Heart right ventricle (tissue), 16 donors: ENCODE data around the gene GMCL1. TPM values are rescaled to one million over a fixed set of nuclear protein-coding genes. Genes with fewer than 3 reads are reported as not detected.

ENCODE experiments used
- ATAC-seq, 8 donors: fragments of 200-7000 bp; cut with Tn5 transposase; one replicate each; pipeline ENCODE4 v1.9.1; 2020; ENCODE audit warnings: mild to moderate bottlenecking in 8 of 8, moderate library complexity in 8 of 8, moderate number of reproducible peaks in 1 of 8
- DNase-seq, 2 donors: peaks; one replicate each; pipeline ENCODE4 v3.0.0-alpha.2; 2020
- H3K27ac ChIP-seq, 10 donors: fragments of 200-600 bp; sonication (generic) in 2 of 10; one replicate each; pipeline versions ENCODE4 v1.5.0 to v1.8.0; 2020 to 2022; ENCODE audit warnings: mild to moderate bottlenecking in 3 of 10
- H3K27me3 ChIP-seq, 7 donors: fragments of 200-600 bp; one replicate each; pipeline ENCODE4 v1.8.0; 2021 to 2022; ENCODE audit warnings: mild to moderate bottlenecking in 2 of 7
- H3K36me3 ChIP-seq, 9 donors: fragments of 200-600 bp; sonication (generic) in 1 of 9; one replicate each; pipeline versions ENCODE4 v1.5.0 to v1.8.0; 2020 to 2022; ENCODE audit warnings: mild to moderate bottlenecking in 2 of 9
- H3K4me1 ChIP-seq, 9 donors: fragments of 200-600 bp; sonication (generic) in 1 of 9; one replicate each; pipeline versions ENCODE4 v1.5.0 to v1.8.0; 2020 to 2022; ENCODE audit warnings: mild to moderate bottlenecking in 4 of 9
- H3K4me3 ChIP-seq, 10 donors: fragments of 200-600 bp; sonication (generic) in 2 of 10; one replicate each; pipeline versions ENCODE4 v1.5.0 to v1.8.0; 2020 to 2022; ENCODE audit warnings: mild to moderate bottlenecking in 7 of 10, moderate library complexity in 2 of 10
- H3K9me3 ChIP-seq, 11 donors: fragments of 200-600 bp in 10 of 11; sonication (generic) in 2 of 11; one replicate each; pipeline versions ENCODE4 v1.5.0 to v1.8.0; 2013 to 2022; ENCODE audit warnings: mild to moderate bottlenecking in 2 of 11, control low read depth in 1 of 11, moderate library complexity in 1 of 11
- CTCF ChIP-seq, 9 donors: fragments of 200-600 bp; sonication (generic) in 2 of 9; IDR thresholded peaks; one replicate each; pipeline versions ENCODE4 v1.5.0 to v1.8.0; 2021 to 2022; ENCODE audit warnings: antibody characterized with exemption in 9 of 9, mild to moderate bottlenecking in 5 of 9, moderate library complexity in 1 of 9
- WGBS, 2 donors: extraction: QIAGEN DNeasy Blood & Tissue Kit; methylation state at CpG; one replicate each; pipeline ENCODE4 v1.1.7; 2013; ENCODE audit warnings: inconsistent platforms in 1 of 2; 5-methylcytosine and 5-hydroxymethylcytosine counted together
- intact Hi-C, 10 donors: fragments of 100-400 bp; cut with DNase I; formaldehyde crosslinking; loops; one replicate each; pipeline versions ENCODE4 v1.11.1 to v1.14.2; 2022
- polyA plus RNA-seq, 2 donors: library from polyadenylated mRNA; stranded (reverse); fragments of 200-250 nt; gene quantifications; one replicate each; pipeline ENCODE4 v1.2.3, GENCODE V29; 2013
- total RNA-seq, 10 donors: library from RNA; stranded (reverse); fragmentation: NEBNext Ultra II Directional in 3 of 10; extraction: Animal tissue kit (Norgen Biotek cat#: 25700) in 3 of 10; gene quantifications; one replicate each; pipeline versions ENCODE4 v1.2.1 to v1.2.4, GENCODE V29; 2021 to 2023
- donor health status: Arrhythmogenic right ventricular cardiomyopathy.
- donor health status: ischemic (EF 13 %, LVEDD 7.1; RV severe dilation, severe dysfunction).
- donor health status: healthy with polysubstance abuse.
- donor health status: DM: no; HTN: yes; CAD: no.
- donor health status: DM: no; HTN: no; CAD: no.
- donor health status: ischemic (EF 25% LVEDD 6.9; RV normal size, moderate dysfunction).
- donor health status: ischemic (EF 25% LVEDD 5.7; RV mildly dilated, moderate dysfunction).
- donor health status: healthy.
- donor health status: DM: yes; HTN: yes; CAD: no.
- donor health status: Ischemic cardiomyopathy.
- donor health status: ischemic (EF 35%, LVEDD 5.7; RV mildly dilated, moderate dysfunction).
- donor health status: nonischemic (EF 11% LVEDD 7.7; RV severe dilation, severe dysfunction).
- donor health status: DM: yes; HTN: yes; CAD: no.
- donor health status: PGD.
- donor health status: ischemic (EF 29% LVEDD 5.4; RV normal size, mild dysfunction).
- donor health status: nonischemic (EF 23%, LVEDD 6.1; RV moderate dilation, normal function).

GMCL1 gene
- total and polyA plus RNA-seq, 12 donors: 2.9 to 8.0 (median 4.8) TPM

- Histone ChIP-seq H3K4me3 (no peak overlapping the region), H3K27me3 (no peaks in the 10 kb centered on the region), H3K4me1 (peaks cover 0 to 26% (median 0%) of the 10 kb centered on the region in 9 donors), H3K9me3 (no peaks in the 10 kb centered on the region), H3K36me3 (peaks cover 0 to 65% (median 13%) of the 10 kb centered on the region in 9 donors), H3K27ac (no peak overlapping the region)
- intact Hi-C loops: loop anchor here in 7 of 10 donors (1.0 to 10.0 kb wide), 8 partner anchors 51 to 261 kb away; partner anchors contain the start of gene ANXA4 (in 3 of the 7)
- DNase-seq (no peak), ATAC-seq (no peak)
- WGBS, 2 donors: 73 to 82% methylated on average over 1 of the region's 1 CpG
- no peak for TF ChIP-seq CTCF (IDR thresholded peaks at IDR 0.05)
Observed at GRCh38 chr2:69815717-69816116, 13.7 kb upstream of the GMCL1 start.

GRCh38 chr2:69816923-69817542, 12.4 kb upstream of the GMCL1 start:
- Histone ChIP-seq H3K27ac (peak overlapping the region in 1 of 10 donors; percentile 11), H3K27me3 (no peaks in the 10 kb centered on the region), H3K9me3 (no peaks in the 10 kb centered on the region), H3K4me1 (peaks cover 0 to 26% (median 0%) of the 10 kb centered on the region in 9 donors), H3K36me3 (peaks cover 0 to 65% (median 9%) of the 10 kb centered on the region in 9 donors), H3K4me3 (no peak overlapping the region)
- ATAC-seq (peak in 7 of 8 donors; percentile 47 to 83 (median 65)), DNase-seq (peak in 1 of 2 donors; percentile 82)
- 23% methylated on average over 3 of the region's 3 CpGs for WGBS, 2 donors
- intact Hi-C loops: loop anchor here (1.0 to 10.0 kb wide), 8 partner anchors 52 to 262 kb away; partner anchors contain the start of gene ANXA4 (in 3 of the 10)
- TF ChIP-seq CTCF (IDR thresholded peaks at IDR 0.05): peak; percentile 84 to 95 (median 92)

- Histone ChIP-seq H3K27ac (peak overlapping the region in 1 of 10 donors; percentile 11), H3K9me3 (no peaks in the 10 kb centered on the region), H3K4me1 (peaks cover 0 to 26% (median 0%) of the 10 kb centered on the region in 9 donors), H3K27me3 (no peaks in the 10 kb centered on the region), H3K36me3 (peaks cover 0 to 62% (median 3%) of the 10 kb centered on the region in 9 donors), H3K4me3 (no peak overlapping the region)
- WGBS, 2 donors: 60 to 61% methylated on average over 4 of the region's 4 CpGs
- DNase-seq (no peak), ATAC-seq (peak in 1 of 8 donors; percentile 25)
- no peak for TF ChIP-seq CTCF (IDR thresholded peaks at IDR 0.05)
- intact Hi-C loops: loop anchor here (1.0 to 10.0 kb wide), 8 partner anchors 53 to 263 kb away; partner anchors contain the start of gene ANXA4 (in 3 of the 10)
Observed at GRCh38 chr2:69817729-69818501, 11.5 kb upstream of the GMCL1 start.

- Histone ChIP-seq H3K27ac (no peak overlapping the region), H3K27me3 (no peaks in the 10 kb centered on the region), H3K4me3 (no peak overlapping the region), H3K36me3 (peaks cover 0 to 20% (median 0%) of the 10 kb centered on the region in 9 donors), H3K4me1 (peaks cover 6 to 36% (median 30%) of the 10 kb centered on the region in 9 donors), H3K9me3 (no peaks in the 10 kb centered on the region)
- WGBS, 2 donors: 84 to 88% methylated on average over 9 of the region's 9 CpGs
- intact Hi-C loops: loop anchor here in 2 of 10 donors (10.0 kb wide), 1 partner anchor 273 kb away; no protein-coding TSS in a partner anchor
- DNase-seq (no peak), ATAC-seq (no peak)
- no peak for TF ChIP-seq CTCF (IDR thresholded peaks at IDR 0.05)
Observed at GRCh38 chr2:69827796-69828540, 1.5 kb upstream of the GMCL1 start.
